GM21717 (cell line): Measurements from ENCODE around the gene PRPF6.
"Not testable (repeated sequence)": the region's sequence is repeated elsewhere in the genome, so short reads cannot be mapped to it uniquely, and the experiment has no call there.

Experiments used
- ATAC-seq: cut with Tn5 transposase; IDR thresholded peaks from one replicate; pipeline ENCODE4 v1.9.1; 2021; ENCODE audit warnings: mild to moderate bottlenecking, moderate library complexity; ENCODE audit not compliant: unreplicated experiment

Gene PRPF6

GRCh38 chr20:63972312-63973159, 8.4 kb upstream of the PRPF6 start:
- ATAC-seq = no peak

- ATAC-seq = no peak
These were observed 7.8 kb upstream of the PRPF6 start for GRCh38 chr20:63973160-63973479.

- no peak for ATAC-seq
These were observed 7.1 kb upstream of the PRPF6 start for GRCh38 chr20:63973636-63974401.

GRCh38 chr20:63974402-63975200, 6.3 kb upstream of the PRPF6 start:
- ATAC-seq = no peak

- ATAC-seq = not testable (repeated sequence)
These were observed 4.4 kb upstream of the PRPF6 start for GRCh38 chr20:63976511-63976910.

GRCh38 chr20:63976980-63977738, 3.8 kb upstream of the PRPF6 start:
- ATAC-seq = no peak

- ATAC-seq = no peak
These were observed 3.1 kb upstream of the PRPF6 start for GRCh38 chr20:63977739-63978276.

GRCh38 chr20:63978319-63979228, 2.4 kb upstream of the PRPF6 start:
- peak; percentile 28 for ATAC-seq

- no peak for ATAC-seq
These were observed 1.7 kb upstream of the PRPF6 start for GRCh38 chr20:63979229-63979556.

GRCh38 chr20:63979557-63980316, 1.2 kb upstream of the PRPF6 start, which contains the start of gene SAMD10:
Gene SAMD10, minus strand, starts transcription at chr20:63979642. Its CDS starts 175 bp downstream, at chr20:63979467.
- ATAC-seq = no peak

GRCh38 chr20:63980317-63980805, 571 bp upstream of the PRPF6 start:
- no peak for ATAC-seq

- ATAC-seq = no peak
These were observed 2.0 kb downstream of the PRPF6 start for GRCh38 chr20:63982937-63983336.

- no peak for ATAC-seq
These were observed 20.0 kb downstream of the PRPF6 start for GRCh38 chr20:64000906-64001305.

GRCh38 chr20:64001607-64002011, 20.7 kb downstream of the PRPF6 start:
- no peak for ATAC-seq

- ATAC-seq = no peak
These were observed 23.2 kb downstream of the PRPF6 start for GRCh38 chr20:64003960-64004725.

GRCh38 chr20:64005394-64005793, 24.5 kb downstream of the PRPF6 start:
- ATAC-seq = no peak

GRCh38 chr20:64006490-64006889, 25.6 kb downstream of the PRPF6 start:
- no peak for ATAC-seq

GRCh38 chr20:64006902-64007301, 26.0 kb downstream of the PRPF6 start:
- ATAC-seq = no peak
